HG03378 (cell line): ENCODE results near the gene WIPF2.
"Not testable (repeated sequence)": the region's sequence is repeated elsewhere in the genome, so short reads cannot be mapped to it uniquely, and the experiment has no call there.

Source experiments
- ATAC-seq: cut with Tn5 transposase; IDR thresholded peaks from one replicate; pipeline ENCODE4 v1.9.1; 2021; ENCODE audit warnings: mild to moderate bottlenecking, moderate library complexity; ENCODE audit not compliant: unreplicated experiment

WIPF2 gene

DNA sequence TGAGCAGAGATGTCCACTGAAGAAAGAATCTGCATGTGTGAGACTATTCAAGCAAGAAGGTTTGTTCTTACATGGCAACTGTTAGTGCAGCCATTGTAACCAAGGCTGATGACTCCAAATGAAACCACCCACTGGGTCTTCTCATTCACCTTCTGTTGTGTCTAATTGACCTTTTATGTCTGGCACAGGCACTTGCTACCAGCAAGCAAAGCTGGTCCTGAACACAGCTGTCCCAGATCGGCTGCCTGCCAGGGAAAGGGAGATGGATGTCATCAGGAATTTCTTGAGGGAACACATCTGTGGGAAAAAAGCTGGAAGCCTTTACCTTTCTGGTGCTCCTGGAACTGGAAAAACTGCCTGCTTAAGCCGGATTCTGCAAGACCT, 72.2 kb downstream of the WIPF2 start:
- no peak for ATAC-seq

GRCh38 chr17:40293363-40293762, 74.3 kb downstream of the WIPF2 start:
- ATAC-seq, result no peak

- no peak for ATAC-seq
These were observed 76.7 kb downstream of the WIPF2 start for GRCh38 chr17:40295488-40296436.

DNA sequence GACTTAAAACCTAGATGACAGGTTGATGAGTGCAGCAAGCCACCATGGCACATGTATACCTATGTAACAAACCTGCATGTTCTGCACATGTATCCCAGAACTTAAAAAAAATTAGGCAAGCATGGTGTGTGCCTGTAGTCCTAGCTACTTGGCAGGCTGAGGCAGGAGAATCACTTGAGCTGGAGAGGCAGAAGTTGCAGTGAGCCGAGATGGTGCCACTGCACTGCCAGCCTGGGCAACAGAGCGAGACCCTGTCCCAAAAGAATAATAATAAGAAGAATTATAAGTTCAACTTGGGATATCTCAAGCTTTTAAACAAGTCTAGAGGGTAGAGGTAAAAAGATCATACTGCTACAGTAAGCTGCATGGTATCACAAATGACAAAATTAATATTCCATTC, 78.4 kb downstream of the WIPF2 start:
- ATAC-seq, result no peak

DNA sequence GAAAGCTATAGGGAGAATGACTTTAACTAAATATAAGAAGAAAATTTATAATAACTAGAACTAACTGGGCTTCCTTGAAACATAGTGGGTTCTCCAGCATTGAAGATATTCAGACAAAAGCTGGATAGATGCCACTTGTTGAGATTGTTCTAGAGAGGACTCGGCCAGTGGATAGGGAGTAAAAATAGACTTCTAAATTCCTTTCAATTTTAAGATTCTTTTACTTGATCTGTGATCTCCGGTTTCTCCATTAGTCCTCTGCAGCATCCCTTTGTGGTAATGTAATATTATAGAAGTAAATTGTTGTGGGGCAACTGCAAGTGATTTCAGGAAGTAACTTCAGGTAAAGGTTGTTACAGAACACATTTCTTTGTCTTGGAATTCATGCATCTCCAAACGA, 79.6 kb downstream of the WIPF2 start:
- no peak for ATAC-seq

DNA sequence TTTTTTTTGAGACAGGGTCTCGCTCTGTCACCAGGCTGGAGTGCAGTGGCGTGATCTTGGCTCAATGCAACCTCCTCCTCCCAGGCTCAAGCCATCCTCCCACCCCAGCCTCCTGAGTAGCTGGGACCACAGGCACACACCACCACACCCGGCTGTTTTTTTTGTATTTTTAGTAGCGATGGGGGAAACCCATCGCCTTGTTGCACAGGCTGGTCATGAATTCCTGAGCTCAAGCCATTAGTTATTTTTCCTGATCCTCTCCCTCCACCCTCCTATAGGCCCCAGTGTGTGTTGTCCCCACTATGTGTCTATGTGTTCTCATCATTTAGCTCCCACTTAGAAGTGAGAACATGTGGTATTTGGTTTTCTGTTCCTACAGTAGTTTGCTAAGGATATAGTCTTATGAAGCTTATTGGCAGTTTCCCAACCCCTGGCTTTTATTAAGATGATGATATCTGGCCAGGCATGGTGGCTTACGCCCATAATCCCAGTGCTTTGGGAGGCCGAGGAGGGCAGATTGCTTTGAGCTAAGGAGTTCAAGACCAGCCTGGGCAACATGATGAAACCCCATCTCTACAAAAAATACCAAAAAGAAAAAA, 80.2 kb downstream of the WIPF2 start:
- not testable (repeated sequence) for ATAC-seq

DNA sequence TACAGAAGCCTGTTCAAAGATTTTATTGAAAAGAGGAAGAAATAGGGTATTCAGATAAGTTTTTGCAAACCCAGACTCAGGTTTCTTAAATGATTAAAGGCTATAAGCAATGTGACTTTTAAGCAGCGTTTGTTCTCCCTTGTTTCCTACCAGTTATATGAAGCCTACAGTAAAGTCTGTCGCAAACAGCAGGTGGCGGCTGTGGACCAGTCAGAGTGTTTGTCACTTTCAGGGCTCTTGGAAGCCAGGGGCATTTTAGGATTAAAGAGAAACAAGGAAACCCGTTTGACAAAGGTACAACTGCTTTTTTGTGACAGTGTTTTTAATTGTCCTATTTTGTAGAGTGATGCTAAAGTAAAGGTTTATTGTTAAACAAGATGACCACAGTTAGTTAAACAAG, 82.2 kb downstream of the WIPF2 start:
- ATAC-seq, result no peak

DNA sequence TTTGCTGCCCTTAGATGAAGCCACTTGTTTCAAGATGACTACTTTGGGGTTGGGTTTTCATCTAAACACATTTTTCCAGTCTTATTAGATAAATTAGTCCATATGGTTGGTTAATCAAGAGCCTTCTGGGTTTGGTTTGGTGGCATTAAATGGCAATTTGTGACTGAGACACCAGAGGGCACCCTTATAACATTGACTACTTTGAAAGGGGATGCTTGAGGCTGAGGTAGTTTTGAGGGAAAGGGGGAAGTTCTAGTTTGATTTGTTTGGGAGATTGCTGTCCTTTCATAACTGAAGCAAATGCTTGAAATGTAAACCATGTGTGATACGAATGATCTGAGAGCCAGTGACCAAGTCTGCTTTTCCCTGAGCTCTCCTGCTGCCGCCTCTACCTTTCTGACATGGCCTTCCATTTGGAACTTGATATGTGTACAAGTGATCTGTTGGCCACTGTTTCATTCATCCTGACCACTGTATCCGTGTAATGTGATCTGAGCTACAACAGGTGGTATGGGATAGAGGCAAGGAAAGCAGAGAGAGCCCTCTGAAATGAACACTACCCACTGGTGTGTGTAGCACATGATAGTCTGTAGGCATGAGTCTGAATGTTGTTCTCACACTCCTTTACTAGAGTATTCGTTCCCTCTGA, 84.0 kb downstream of the WIPF2 start:
- ATAC-seq, result no peak

DNA sequence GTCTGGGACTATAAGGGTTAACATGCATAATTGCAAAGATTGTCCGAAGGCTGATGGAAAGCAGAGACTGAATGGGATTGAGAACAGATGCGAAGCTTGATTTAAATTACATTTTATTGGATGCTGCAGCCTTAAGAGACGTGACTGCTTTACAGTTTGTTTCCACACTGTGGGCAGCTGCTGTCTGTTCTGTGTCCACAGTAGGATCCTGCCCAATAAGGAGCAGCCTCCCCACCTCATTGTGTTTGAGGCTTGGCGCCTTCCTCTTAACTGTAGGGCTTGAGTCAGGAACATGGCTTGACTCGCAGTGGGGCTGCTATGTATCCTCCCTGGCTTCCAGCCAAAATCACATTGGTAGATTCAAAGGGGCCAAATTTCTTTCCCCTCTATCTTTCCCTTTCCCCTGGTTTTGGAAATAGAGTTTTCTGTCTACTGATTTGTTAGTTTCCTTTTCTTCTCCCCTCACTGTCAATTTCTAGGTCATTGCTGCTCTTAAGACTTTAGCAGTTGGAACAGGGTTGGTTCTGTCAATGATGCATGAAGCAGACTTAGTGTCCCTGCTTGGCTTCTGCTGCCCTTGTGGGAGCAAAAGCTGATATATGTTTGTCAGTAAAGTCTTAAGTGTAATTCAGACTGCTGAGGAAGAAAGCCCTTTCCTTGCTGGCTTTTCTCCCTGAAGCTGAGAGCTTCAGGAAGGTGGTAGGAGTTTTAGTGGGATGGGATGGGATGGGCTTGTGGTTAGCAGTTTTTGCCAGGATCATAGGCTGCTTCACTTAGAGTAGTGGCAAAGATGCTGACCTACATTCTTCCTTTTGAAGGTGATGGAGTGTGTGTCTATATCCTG, 84.8 kb downstream of the WIPF2 start:
- ATAC-seq, result no peak

DNA sequence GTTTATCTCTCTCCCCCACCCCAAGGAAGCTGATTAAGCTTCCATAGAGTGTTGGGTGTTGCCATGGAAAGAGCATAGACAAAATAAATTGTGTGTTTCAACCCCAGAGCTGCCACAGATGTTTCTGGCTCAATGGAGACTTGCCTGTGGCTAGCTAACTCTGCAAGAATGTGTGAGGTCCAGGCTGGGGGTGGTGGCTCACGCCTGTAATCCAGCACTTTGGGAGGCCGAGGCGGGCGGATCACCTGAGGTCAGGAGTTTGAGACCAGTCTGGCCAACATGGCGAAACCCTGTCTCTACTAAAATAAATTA, 85.4 kb downstream of the WIPF2 start:
- ATAC-seq, result not testable (repeated sequence)

GRCh38 chr17:40304866-40305265, 85.8 kb downstream of the WIPF2 start:
- not testable (repeated sequence) for ATAC-seq

DNA sequence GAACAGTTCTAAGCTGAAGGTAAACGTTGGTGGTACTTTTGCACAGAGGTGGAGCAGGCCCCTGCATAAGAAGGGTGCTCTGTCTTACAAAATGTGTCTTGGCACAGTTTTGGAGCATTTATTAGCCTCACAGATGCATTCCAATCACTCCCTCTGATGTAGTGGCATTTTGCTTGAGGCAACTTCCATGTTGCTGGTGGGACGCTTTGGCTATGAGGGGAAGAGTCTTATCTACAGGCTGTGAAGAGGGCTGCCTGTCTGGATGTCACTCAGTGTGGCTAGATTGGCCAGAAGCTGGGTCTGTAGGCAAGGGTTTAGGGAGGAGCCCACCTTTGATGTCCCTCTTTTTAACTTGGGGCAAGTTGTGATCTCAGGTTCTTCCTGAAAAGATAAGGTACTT, 87.3 kb downstream of the WIPF2 start:
- ATAC-seq, result no peak

GRCh38 chr17:40307001-40307730, 88.1 kb downstream of the WIPF2 start:
- no peak for ATAC-seq

DNA sequence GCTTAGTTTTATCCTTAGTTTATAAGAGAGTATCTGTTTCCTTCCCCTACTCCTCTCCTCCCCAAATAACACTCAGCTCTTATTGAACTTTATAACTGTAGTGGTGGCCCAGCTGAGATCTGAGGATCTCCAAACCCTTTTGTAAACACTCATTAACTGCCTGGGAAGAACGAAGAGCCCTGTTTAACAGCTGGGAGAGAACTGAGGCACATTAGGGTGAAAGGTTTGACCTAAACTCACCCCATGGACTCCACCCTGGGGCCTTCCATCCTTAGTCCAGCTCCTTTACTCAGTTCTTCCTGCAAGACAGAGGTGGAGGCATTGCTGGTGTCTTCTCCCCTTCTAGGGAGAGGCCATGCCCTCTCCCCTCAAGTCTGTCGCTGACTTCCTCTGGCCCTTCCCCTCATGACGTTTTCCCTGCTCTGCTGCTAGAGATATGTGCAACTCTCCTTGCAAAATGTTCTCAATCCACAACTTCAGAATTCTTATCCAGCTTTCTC, 88.7 kb downstream of the WIPF2 start:
- no peak for ATAC-seq

GRCh38 chr17:40309031-40309948, 90.2 kb downstream of the WIPF2 start, which contains the start of gene RARA:
Gene RARA, plus strand, starts transcription at chr17:40309180. Its CDS starts 22,039 bp downstream, at chr17:40331219.
- ATAC-seq, result no peak

GRCh38 chr17:40309949-40310510, 90.9 kb downstream of the WIPF2 start:
- no peak for ATAC-seq

- ATAC-seq, result no peak
These were observed 91.8 kb downstream of the WIPF2 start for GRCh38 chr17:40310882-40311391.

GRCh38 chr17:40311575-40311974, 92.5 kb downstream of the WIPF2 start:
- ATAC-seq, result no peak
